ENCODE results near the gene PHF19.

DNA sequence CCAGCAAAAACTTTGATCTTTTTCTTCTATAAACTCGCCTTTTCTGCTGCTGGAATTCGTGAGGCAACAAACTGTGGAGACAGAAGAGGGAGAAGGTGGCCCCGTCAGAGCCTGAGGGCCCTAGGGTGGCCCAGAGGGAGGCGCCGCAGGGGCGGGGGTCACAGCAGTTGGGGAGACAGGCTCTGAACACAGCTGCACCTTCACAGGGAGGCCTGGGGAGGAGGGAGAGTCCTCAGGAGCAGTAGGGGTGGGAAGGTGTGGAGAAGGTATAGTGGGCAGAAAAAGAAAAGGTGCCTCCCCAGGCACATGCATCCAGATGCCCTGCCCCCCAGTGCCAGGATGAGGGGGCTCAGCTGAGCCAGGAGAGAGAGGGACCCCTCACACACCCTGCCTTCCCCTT is 15.1 kb downstream of the PHF19 start:
- TF ChIP-seq POLR2A (IDR thresholded peaks at IDR 0.05; ENCODE audit: low read length) (no peak), REST (IDR thresholded peaks at IDR 0.05) (no peak), JUN (IDR thresholded peaks at IDR 0.05) (no peak), CEBPB (IDR thresholded peaks at IDR 0.05) (no peak), HDAC2 (IDR thresholded peaks at IDR 0.05) (no peak), BHLHE40 (IDR thresholded peaks at IDR 0.05; ENCODE audit: low read depth, low read length) (no peak), EP300 (IDR thresholded peaks at IDR 0.05) (no peak), MAFK (IDR thresholded peaks at IDR 0.05; ENCODE audit: partially characterized antibody) (no peak), POLR2AphosphoS2 (conservative IDR thresholded peaks at IDR 0.05; ENCODE audit: low read length) (no peak)
- TF ChIP-seq, protein P1, sequence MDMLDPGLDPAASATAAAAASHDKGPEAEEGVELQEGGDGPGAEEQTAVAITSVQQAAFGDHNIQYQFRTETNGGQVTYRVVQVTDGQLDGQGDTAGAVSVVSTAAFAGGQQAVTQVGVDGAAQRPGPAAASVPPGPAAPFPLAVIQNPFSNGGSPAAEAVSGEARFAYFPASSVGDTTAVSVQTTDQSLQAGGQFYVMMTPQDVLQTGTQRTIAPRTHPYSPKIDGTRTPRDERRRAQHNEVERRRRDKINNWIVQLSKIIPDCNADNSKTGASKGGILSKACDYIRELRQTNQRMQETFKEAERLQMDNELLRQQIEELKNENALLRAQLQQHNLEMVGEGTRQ (IDR thresholded peaks at IDR 0.05): no peak
- TF ChIP-seq, protein P2, sequence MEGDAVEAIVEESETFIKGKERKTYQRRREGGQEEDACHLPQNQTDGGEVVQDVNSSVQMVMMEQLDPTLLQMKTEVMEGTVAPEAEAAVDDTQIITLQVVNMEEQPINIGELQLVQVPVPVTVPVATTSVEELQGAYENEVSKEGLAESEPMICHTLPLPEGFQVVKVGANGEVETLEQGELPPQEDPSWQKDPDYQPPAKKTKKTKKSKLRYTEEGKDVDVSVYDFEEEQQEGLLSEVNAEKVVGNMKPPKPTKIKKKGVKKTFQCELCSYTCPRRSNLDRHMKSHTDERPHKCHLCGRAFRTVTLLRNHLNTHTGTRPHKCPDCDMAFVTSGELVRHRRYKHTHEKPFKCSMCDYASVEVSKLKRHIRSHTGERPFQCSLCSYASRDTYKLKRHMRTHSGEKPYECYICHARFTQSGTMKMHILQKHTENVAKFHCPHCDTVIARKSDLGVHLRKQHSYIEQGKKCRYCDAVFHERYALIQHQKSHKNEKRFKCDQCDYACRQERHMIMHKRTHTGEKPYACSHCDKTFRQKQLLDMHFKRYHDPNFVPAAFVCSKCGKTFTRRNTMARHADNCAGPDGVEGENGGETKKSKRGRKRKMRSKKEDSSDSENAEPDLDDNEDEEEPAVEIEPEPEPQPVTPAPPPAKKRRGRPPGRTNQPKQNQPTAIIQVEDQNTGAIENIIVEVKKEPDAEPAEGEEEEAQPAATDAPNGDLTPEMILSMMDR (IDR thresholded peaks at IDR 0.05): no peak
